Mesendoderm (in vitro differentiated cells): Measurements from ENCODE around the gene STUB1. TPM values are rescaled to one million over a fixed set of nuclear protein-coding genes. Genes with fewer than 3 reads are reported as not detected.

Experiments
- DNase-seq: peaks from one replicate; pipeline ENCODE4 v3.0.0; 2013
- H2AK5ac ChIP-seq: 2 replicates; pipeline ENCODE4 v1.6.1; 2013; ENCODE audit warnings: low read length, inconsistent platforms
- H2BK120ac ChIP-seq: 2 replicates; pipeline ENCODE4 v1.6.1; 2013; ENCODE audit warnings: low read depth, mild to moderate bottlenecking, low read length, moderate library complexity, mixed read lengths
- H2BK15ac ChIP-seq: replicated peaks from 2 replicates; pipeline ENCODE4 v1.6.1; 2013; ENCODE audit warnings: low read depth, mild to moderate bottlenecking, moderate library complexity
- H2BK5ac ChIP-seq: 2 replicates; pipeline ENCODE4 v1.6.1; 2013; ENCODE audit warnings: low read length, inconsistent platforms
- H3K18ac ChIP-seq: 2 replicates; pipeline ENCODE4 v1.6.1; 2013; ENCODE audit warnings: mild to moderate bottlenecking, low read length, mixed read lengths
- H3K23ac ChIP-seq: one replicate; pipeline ENCODE4 v1.6.1; 2013; ENCODE audit warnings: low read length
- H3K27ac ChIP-seq: 2 replicates; pipeline ENCODE4 v1.5.1; 2013; ENCODE audit warnings: low read depth, mild to moderate bottlenecking, inconsistent platforms, low read length, moderate library complexity
- H3K27me3 ChIP-seq: 2 replicates; pipeline ENCODE4 v1.6.1; 2013; ENCODE audit warnings: low read length, control low read depth, mild to moderate bottlenecking, inconsistent platforms; ENCODE audit not compliant: insufficient read depth, poor library complexity
- H3K36me3 ChIP-seq: 2 replicates; pipeline ENCODE4 v1.6.1; 2013; ENCODE audit warnings: low read length, inconsistent platforms; ENCODE audit not compliant: control insufficient read depth, insufficient read depth
- H3K4ac ChIP-seq: one replicate; pipeline ENCODE4 v1.6.1; 2013; ENCODE audit warnings: low read depth, mild to moderate bottlenecking, low read length, moderate library complexity
- H3K4me1 ChIP-seq: 2 replicates; pipeline ENCODE4 v1.6.1; 2013; ENCODE audit warnings: low read depth, low read length, inconsistent platforms; ENCODE audit not compliant: control insufficient read depth
- H3K4me2 ChIP-seq: 2 replicates; pipeline ENCODE4 v1.6.1; 2013; ENCODE audit warnings: low read length
- H3K4me3 ChIP-seq: 2 replicates; pipeline ENCODE4 v1.5.1; 2013; ENCODE audit warnings: mild to moderate bottlenecking, low read length
- H3K56ac ChIP-seq: one replicate; pipeline ENCODE4 v1.6.1; 2013; ENCODE audit warnings: low read length
- H3K79me1 ChIP-seq: 2 replicates; pipeline ENCODE4 v1.6.1; 2013; ENCODE audit warnings: low read length, inconsistent platforms
- H3K79me2 ChIP-seq: 2 replicates; pipeline ENCODE4 v1.6.1; 2013; ENCODE audit warnings: mild to moderate bottlenecking, low read length; ENCODE audit not compliant: control insufficient read depth, insufficient read depth
- H3K9ac ChIP-seq: 2 replicates; pipeline ENCODE4 v1.6.1; 2013; ENCODE audit warnings: low read length, inconsistent platforms
- H4K5ac ChIP-seq: one replicate; pipeline ENCODE4 v1.6.1; 2013; ENCODE audit warnings: low read length
- H4K8ac ChIP-seq: one replicate; pipeline ENCODE4 v1.6.1; 2013; ENCODE audit warnings: low read depth, mild to moderate bottlenecking, control low read depth, low read length, moderate library complexity
- WGBS: extraction: QIAGEN DNeasy Blood & Tissue Kit; methylation state at CpG from one replicate; pipeline ENCODE4 v1.1.7; 2013; ENCODE audit warnings: low lambda C conversion rate, missing lambda C conversion rate; ENCODE audit not compliant: insufficient coverage; ENCODE audit errors: extremely low coverage; 5-methylcytosine and 5-hydroxymethylcytosine counted together
- polyA plus RNA-seq, 2 experiments: library from polyadenylated mRNA; stranded (reverse); fragments of 200-250 nt; gene quantifications; one replicate each; pipeline ENCODE4 v1.2.3, GENCODE V29; 2013

The STUB1 gene
- 69.6 TPM for polyA plus RNA-seq (2013, experiment 1 of 2)
- 69.7 TPM for polyA plus RNA-seq (2013, experiment 2 of 2)

- peaks cover 2% of the 10 kb centered on the region for H3K4me1 ChIP-seq
- no peak within 1 kb of the TSS for H2AK5ac ChIP-seq
- DNase-seq: peak; percentile 94
- H3K79me1 ChIP-seq: peaks cover 15% of the 10 kb centered on the region
- peak within 1 kb of the TSS; percentile 94 for H3K9ac ChIP-seq
- no peak within 1 kb of the TSS for H2BK5ac ChIP-seq
- H3K27ac ChIP-seq: peak within 1 kb of the TSS; percentile 59
- H2BK120ac ChIP-seq: no peak within 1 kb of the TSS
- no peak within 1 kb of the TSS for H4K8ac ChIP-seq
- peak within 1 kb of the TSS; percentile 59 for H3K4ac ChIP-seq
- H3K4me2 ChIP-seq: peak within 1 kb of the TSS; percentile 94
- H4K5ac ChIP-seq: no peak within 1 kb of the TSS
- H3K79me2 ChIP-seq: peaks cover 18% of the 10 kb centered on the region
- H3K23ac ChIP-seq: peak within 1 kb of the TSS; percentile 66
- WGBS: no CpG with 5 or more reads among the region's 91 CpGs
- H3K36me3 ChIP-seq: peaks cover 13% of the 10 kb centered on the region
- no peak within 1 kb of the TSS for H2BK15ac ChIP-seq
- peak within 1 kb of the TSS; percentile 43 for H3K18ac ChIP-seq
- peak within 1 kb of the TSS; percentile 92 for H3K56ac ChIP-seq
- H3K27me3 ChIP-seq: no peaks in the 10 kb centered on the region
- H3K4me3 ChIP-seq: peak within 1 kb of the TSS; percentile 91
Measured at GRCh38 chr16:679814-680624, at the start of gene STUB1. STUB1 (plus strand) TSS chr16:680410; CDS start chr16:680526, 116 bp downstream.

DNA sequence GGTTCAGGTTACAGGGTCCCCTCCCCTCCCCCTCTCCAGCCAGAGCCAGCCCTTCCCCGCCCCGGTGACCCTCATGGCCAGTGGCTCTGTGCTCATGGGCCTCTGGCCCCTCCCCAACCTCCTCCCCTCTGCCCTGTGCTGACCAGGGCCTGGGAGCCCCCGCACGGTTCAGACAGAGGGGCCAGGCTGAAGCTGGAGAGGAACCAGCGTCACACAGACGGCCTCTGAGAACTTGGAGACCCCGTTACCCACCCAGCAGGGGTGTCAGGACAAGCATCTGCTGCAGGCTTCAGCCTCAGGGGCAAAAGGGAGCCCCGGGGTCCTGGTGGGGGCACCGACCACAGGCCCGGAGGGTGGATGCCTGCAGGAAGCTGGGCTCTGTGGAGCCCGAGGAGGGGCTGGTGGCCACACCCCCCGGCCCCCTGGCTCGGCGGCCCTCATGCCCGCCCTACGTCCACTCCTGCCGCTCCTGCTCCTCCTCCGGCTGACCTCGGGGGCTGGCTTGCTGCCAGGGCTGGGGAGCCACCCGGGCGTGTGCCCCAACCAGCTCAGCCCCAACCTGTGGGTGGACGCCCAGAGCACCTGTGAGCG lies 49.3 kb upstream of the STUB1 start, which contains the start of gene WFIKKN1:
WFIKKN1 (plus strand) TSS at position 171 of the 591 bp plus-strand sequence; CDS start at position 440, 269 bp downstream.
- no peak within 1 kb of the TSS for H4K8ac ChIP-seq
- peak within 1 kb of the TSS; percentile 45 for H3K9ac ChIP-seq
- H3K18ac ChIP-seq: peak within 1 kb of the TSS; percentile 11
- peak; percentile 40 for DNase-seq
- peak within 1 kb of the TSS; percentile 77 for H3K56ac ChIP-seq
- H3K79me1 ChIP-seq: peaks cover 2% of the 10 kb centered on the region
- H3K27me3 ChIP-seq: no peaks in the 10 kb centered on the region
- no peak within 1 kb of the TSS for H2BK120ac ChIP-seq
- H2AK5ac ChIP-seq: no peak within 1 kb of the TSS
- H3K27ac ChIP-seq: peak within 1 kb of the TSS; percentile 28
- no peak within 1 kb of the TSS for H2BK15ac ChIP-seq
- H2BK5ac ChIP-seq: no peak within 1 kb of the TSS
- no peak within 1 kb of the TSS for H3K4ac ChIP-seq
- peak within 1 kb of the TSS; percentile 31 for H3K4me2 ChIP-seq
- H4K5ac ChIP-seq: no peak within 1 kb of the TSS
- peaks cover 6% of the 10 kb centered on the region for H3K4me1 ChIP-seq
- H3K36me3 ChIP-seq: no peaks in the 10 kb centered on the region
- no peaks in the 10 kb centered on the region for H3K79me2 ChIP-seq
- H3K23ac ChIP-seq: peak within 1 kb of the TSS; percentile 66
- no peak within 1 kb of the TSS for H3K4me3 ChIP-seq
- no CpG with 5 or more reads among the region's 23 CpGs for WGBS

DNA sequence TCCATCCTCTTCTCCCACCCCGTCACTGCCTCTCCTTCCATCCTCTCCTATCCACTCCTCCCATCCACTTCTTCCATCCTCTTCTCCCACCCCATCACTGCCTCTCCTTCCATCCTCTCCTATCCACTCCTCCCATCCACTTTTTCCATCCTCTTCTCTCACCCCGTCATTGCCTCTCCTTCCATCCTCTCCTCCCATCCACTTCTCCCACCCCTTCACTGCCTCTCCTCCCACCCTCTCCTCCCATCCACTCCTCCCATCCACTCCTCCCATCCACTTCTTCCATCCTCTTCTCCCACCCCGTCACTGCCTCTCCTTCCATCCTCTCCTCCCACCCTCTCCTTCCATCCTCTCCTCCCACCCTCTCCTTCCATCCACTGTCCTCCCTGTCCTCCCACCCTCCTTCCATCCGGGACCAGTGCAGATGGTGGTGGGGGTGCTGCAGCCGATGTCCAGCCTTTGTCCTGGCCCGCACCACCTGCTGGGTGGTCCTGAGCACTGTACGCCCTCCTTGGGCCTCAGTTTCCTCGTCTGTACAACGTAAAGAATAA lies 48.3 kb upstream of the STUB1 start:
- no peak overlapping the region for H2AK5ac ChIP-seq
- H3K27me3 ChIP-seq: no peaks in the 10 kb centered on the region
- WGBS: no CpG with 5 or more reads among the region's 9 CpGs
- peaks cover 2% of the 10 kb centered on the region for H3K79me1 ChIP-seq
- no peak overlapping the region for H2BK120ac ChIP-seq
- H3K9ac ChIP-seq: no peak overlapping the region
- H4K8ac ChIP-seq: no peak overlapping the region
- no peaks in the 10 kb centered on the region for H3K36me3 ChIP-seq
- peaks cover 6% of the 10 kb centered on the region for H3K4me1 ChIP-seq
- no peaks in the 10 kb centered on the region for H3K79me2 ChIP-seq
- no peak overlapping the region for H2BK5ac ChIP-seq
- H4K5ac ChIP-seq: no peak overlapping the region
- H3K4ac ChIP-seq: no peak overlapping the region
- no peak overlapping the region for H3K27ac ChIP-seq
- no peak overlapping the region for H3K4me2 ChIP-seq
- no peak overlapping the region for H3K18ac ChIP-seq
- DNase-seq: no peak
- H3K56ac ChIP-seq: no peak overlapping the region
- H2BK15ac ChIP-seq: no peak overlapping the region
- no peak overlapping the region for H3K4me3 ChIP-seq
- H3K23ac ChIP-seq: no peak overlapping the region

GRCh38 chr16:632486-633335 lies 47.5 kb upstream of the STUB1 start:
- H2BK5ac ChIP-seq: no peak overlapping the region
- H3K79me1 ChIP-seq: peaks cover 2% of the 10 kb centered on the region
- peaks cover 8% of the 10 kb centered on the region for H3K4me1 ChIP-seq
- H3K18ac ChIP-seq: no peak overlapping the region
- H3K27me3 ChIP-seq: no peaks in the 10 kb centered on the region
- WGBS: no CpG with 5 or more reads among the region's 67 CpGs
- H2BK120ac ChIP-seq: no peak overlapping the region
- no peak overlapping the region for H4K8ac ChIP-seq
- H3K9ac ChIP-seq: no peak overlapping the region
- no peak overlapping the region for H4K5ac ChIP-seq
- DNase-seq: no peak
- no peak overlapping the region for H3K4me2 ChIP-seq
- no peak overlapping the region for H3K56ac ChIP-seq
- H2AK5ac ChIP-seq: no peak overlapping the region
- no peak overlapping the region for H2BK15ac ChIP-seq
- no peak overlapping the region for H3K4me3 ChIP-seq
- no peak overlapping the region for H3K27ac ChIP-seq
- no peaks in the 10 kb centered on the region for H3K36me3 ChIP-seq
- no peaks in the 10 kb centered on the region for H3K79me2 ChIP-seq
- H3K23ac ChIP-seq: no peak overlapping the region
- no peak overlapping the region for H3K4ac ChIP-seq

GRCh38 chr16:633336-634050 lies 46.7 kb upstream of the STUB1 start:
- H4K5ac ChIP-seq: no peak overlapping the region
- H3K23ac ChIP-seq: no peak overlapping the region

More at GRCh38 chr16:633336-634050, 46.7 kb upstream of the STUB1 start:
- no peaks in the 10 kb centered on the region for H3K27me3 ChIP-seq
- no peak overlapping the region for H3K9ac ChIP-seq
- H2BK120ac ChIP-seq: no peak overlapping the region
- H3K4me3 ChIP-seq: no peak overlapping the region
- no peak overlapping the region for H3K18ac ChIP-seq
- no peak for DNase-seq
- no peak overlapping the region for H2BK5ac ChIP-seq
- peaks cover 2% of the 10 kb centered on the region for H3K79me1 ChIP-seq
- no CpG with 5 or more reads among the region's 74 CpGs for WGBS
- H3K36me3 ChIP-seq: no peaks in the 10 kb centered on the region
- H3K56ac ChIP-seq: no peak overlapping the region
- no peak overlapping the region for H3K4ac ChIP-seq
- peaks cover 9% of the 10 kb centered on the region for H3K4me1 ChIP-seq
- H4K8ac ChIP-seq: no peak overlapping the region
- H3K4me2 ChIP-seq: no peak overlapping the region
- no peaks in the 10 kb centered on the region for H3K79me2 ChIP-seq
- no peak overlapping the region for H2AK5ac ChIP-seq
- H2BK15ac ChIP-seq: no peak overlapping the region
- H3K27ac ChIP-seq: no peak overlapping the region
